WTC11 (cell line): Measurements from ENCODE around the gene PTGER1. TPM values are rescaled to one million over a fixed set of nuclear protein-coding genes. Genes with fewer than 3 reads are reported as not detected.

Source experiments
- ATF1 ChIP-seq: sonication (generic); formaldehyde crosslinking; IDR thresholded peaks from 2 replicates; pipeline ENCODE4 v1.8.1; 2023; ENCODE audit warnings: mild to moderate bottlenecking, moderate library complexity, missing genetic modification reagents
- E2F4 ChIP-seq: sonication (generic); formaldehyde crosslinking; IDR thresholded peaks from 2 replicates; pipeline ENCODE4 v1.8.1; 2022; ENCODE audit warnings: low read depth, mild to moderate bottlenecking, moderate library complexity, missing genetic modification reagents, borderline replicate concordance
- FOXJ3 ChIP-seq: sonication (generic); formaldehyde crosslinking; IDR thresholded peaks from 2 replicates; pipeline ENCODE4 v1.9.0; 2021; ENCODE audit warnings: missing genetic modification reagents, mild to moderate bottlenecking, borderline replicate concordance
- GABPB1 ChIP-seq: sonication (generic); formaldehyde crosslinking; IDR thresholded peaks from 2 replicates; pipeline ENCODE4 v1.8.1; 2023; ENCODE audit warnings: mild to moderate bottlenecking, missing genetic modification reagents
- GRHL2 ChIP-seq: fragments of 250-450 bp; sonication (Bioruptor Pico); IDR thresholded peaks from 2 replicates; pipeline ENCODE4 v1.8.0; 2022; ENCODE audit warnings: mild to moderate bottlenecking, moderate library complexity; ENCODE audit not compliant: insufficient replicate concordance, severe bottlenecking
- IRF1 ChIP-seq: sonication (generic); formaldehyde crosslinking; IDR thresholded peaks from 2 replicates; pipeline ENCODE4 v1.8.0; 2023; ENCODE audit warnings: missing genetic modification reagents
- JAZF1 ChIP-seq: fragments of 250-450 bp; sonication (Bioruptor Pico); IDR thresholded peaks from 2 replicates; pipeline ENCODE4 v1.9.0; 2021; ENCODE audit warnings: moderate library complexity, mild to moderate bottlenecking, inconsistent platforms
- MLX ChIP-seq: sonication (generic); formaldehyde crosslinking; IDR thresholded peaks from 2 replicates; pipeline ENCODE4 v1.8.1; 2023; ENCODE audit warnings: mild to moderate bottlenecking, missing genetic modification reagents, moderate library complexity
- MXD4 ChIP-seq: fragments of 250-450 bp; sonication (Bioruptor Pico); IDR thresholded peaks from 2 replicates; pipeline ENCODE4 v1.8.0; 2021; ENCODE audit warnings: mild to moderate bottlenecking, moderate library complexity, borderline replicate concordance
- NFATC4 ChIP-seq: fragments of 250-450 bp; sonication (Bioruptor Pico); IDR thresholded peaks from 2 replicates; pipeline ENCODE4 v1.9.0; 2021; ENCODE audit warnings: mild to moderate bottlenecking
- NR2C2 ChIP-seq: sonication (generic); formaldehyde crosslinking; IDR thresholded peaks from 2 replicates; pipeline ENCODE4 v1.8.0; 2022; ENCODE audit warnings: mild to moderate bottlenecking, missing genetic modification reagents
- OVOL2 ChIP-seq: fragments of 250-450 bp; sonication (Bioruptor Pico); IDR thresholded peaks from 2 replicates; pipeline ENCODE4 v1.9.0; 2021; ENCODE audit warnings: mild to moderate bottlenecking, borderline replicate concordance
- SMAD3 ChIP-seq: sonication (generic); formaldehyde crosslinking; IDR thresholded peaks from 2 replicates; pipeline ENCODE4 v1.8.0; 2022; ENCODE audit warnings: missing genetic modification reagents, mild to moderate bottlenecking, borderline replicate concordance
- ZBTB21 ChIP-seq: sonication (generic); formaldehyde crosslinking; IDR thresholded peaks from 2 replicates; pipeline ENCODE4 v1.8.1; 2023; ENCODE audit warnings: mild to moderate bottlenecking, missing genetic modification reagents, borderline replicate concordance
- ZMAT4 ChIP-seq: fragments of 250-450 bp; sonication (Bioruptor Pico); IDR thresholded peaks from 2 replicates; pipeline ENCODE4 v1.9.0; 2021; ENCODE audit warnings: mild to moderate bottlenecking
- ZNF219 ChIP-seq: sonication (generic); formaldehyde crosslinking; IDR thresholded peaks from 2 replicates; pipeline ENCODE4 v1.8.0; 2023; ENCODE audit warnings: missing genetic modification reagents, mild to moderate bottlenecking, borderline replicate concordance
- ZNF263 ChIP-seq: sonication (generic); formaldehyde crosslinking; IDR thresholded peaks from 2 replicates; pipeline ENCODE4 v1.8.1; 2022; ENCODE audit warnings: low read depth, mild to moderate bottlenecking, moderate library complexity, missing genetic modification reagents
- ZNF281 ChIP-seq: sonication (generic); formaldehyde crosslinking; IDR thresholded peaks from 2 replicates; pipeline ENCODE4 v1.8.0; 2023; ENCODE audit warnings: mild to moderate bottlenecking, missing genetic modification reagents
- ZNF396 ChIP-seq: fragments of 250-450 bp; sonication (Bioruptor Pico); IDR thresholded peaks from 2 replicates; pipeline ENCODE4 v1.8.0; 2021; ENCODE audit warnings: mild to moderate bottlenecking, moderate library complexity, borderline replicate concordance
- ZNF423 ChIP-seq: fragments of 250-450 bp; sonication (Bioruptor Pico); IDR thresholded peaks from 2 replicates; pipeline ENCODE4 v2.1.2; 2022; ENCODE audit warnings: mild to moderate bottlenecking, moderate library complexity
- ZNF425 ChIP-seq: fragments of 250-450 bp; sonication (Bioruptor Pico); conservative IDR thresholded peaks from 2 replicates; pipeline ENCODE4 v1.9.0; 2021; ENCODE audit warnings: mild to moderate bottlenecking
- total RNA-seq: library from RNA; stranded (reverse); gene quantifications from 3 replicates; pipeline ENCODE4 v1.2.3, GENCODE V29; 2021
- TF ChIP-seq, protein P1 (sequence below): sonication (generic); formaldehyde crosslinking; conservative IDR thresholded peaks from 2 replicates; pipeline ENCODE4 v1.8.1; 2022; ENCODE audit warnings: mild to moderate bottlenecking, missing genetic modification reagents
- TF ChIP-seq, protein P2 (sequence below): fragments of 250-450 bp; sonication (Bioruptor Pico); IDR thresholded peaks from 2 replicates; pipeline ENCODE4 v1.9.0; 2021; ENCODE audit warnings: moderate library complexity, mild to moderate bottlenecking, inconsistent platforms, borderline replicate concordance
- TF ChIP-seq, protein P3 (sequence below): sonication (generic); formaldehyde crosslinking; IDR thresholded peaks from 2 replicates; pipeline ENCODE4 v1.8.1; 2023; ENCODE audit warnings: mild to moderate bottlenecking, missing genetic modification reagents, borderline replicate concordance

The PTGER1 gene
- total RNA-seq, 1 experiment from 2014 or later, result 0.68 TPM

DNA sequence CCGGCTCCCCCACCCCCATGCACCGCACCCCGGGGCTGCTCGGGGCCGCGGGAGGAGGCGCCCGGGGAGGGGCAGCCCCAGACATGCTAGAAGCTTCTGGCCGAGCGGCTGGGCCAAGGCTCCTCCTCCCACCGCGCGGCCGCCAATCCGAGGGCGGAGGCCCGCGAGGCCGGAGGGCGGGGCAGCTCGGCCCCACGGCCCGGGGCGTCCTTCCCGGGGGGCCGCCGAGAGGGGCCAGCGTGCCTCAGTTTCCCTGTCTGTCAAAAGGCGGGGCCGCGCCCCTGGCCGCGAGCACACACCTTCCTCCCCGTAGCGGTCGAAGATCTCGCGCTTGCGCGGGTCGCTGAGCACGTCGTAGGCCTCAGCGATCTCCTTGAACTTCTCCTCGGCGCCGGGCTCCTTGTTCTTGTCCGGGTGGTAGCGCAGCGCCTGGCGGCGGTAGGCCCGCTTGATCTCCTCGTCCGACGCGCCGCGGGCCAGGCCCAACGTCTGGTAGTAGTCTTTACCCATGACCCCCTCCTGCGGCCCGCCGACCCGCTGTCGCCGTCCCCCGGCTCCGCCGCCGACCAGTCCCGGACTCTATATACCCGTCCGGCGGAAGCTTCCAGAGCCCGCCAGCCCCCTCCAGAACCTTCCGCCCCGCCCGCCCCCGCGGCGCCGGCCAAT, 42.8 kb upstream of the PTGER1 start, which contains the start of gene DNAJB1 (continued):
- TF ChIP-seq ZNF281 (CRISPR knock-in tag) (no peak), ZMAT4 (peak; percentile 32; the same call in 1 of the 2 replicates), FOXJ3 (CRISPR knock-in tag) (no peak), ZBTB21 (CRISPR knock-in tag) (no peak), MLX (CRISPR knock-in tag) (peak; percentile 86; the same call in 1 of the 2 replicates), ATF1 (CRISPR knock-in tag) (0 out of 2 replicates have a peak, but pooled peaks have one; percentile 43), SMAD3 (CRISPR knock-in tag) (no peak; the same call in 1 of the 2 replicates), OVOL2 (no peak), ZNF425 (CRISPR knock-in tag) (no peak), NFATC4 (CRISPR knock-in tag) (peak; percentile 72; the same call in 1 of the 2 replicates), GABPB1 (no peak), NR2C2 (no peak), IRF1 (CRISPR knock-in tag) (no peak), ZNF423 (CRISPR knock-in tag) (peak; percentile 95), E2F4 (CRISPR knock-in tag) (0 out of 2 replicates have a peak, but pooled peaks have one; percentile 12), JAZF1 (CRISPR knock-in tag) (no peak), MXD4 (no peak), ZNF263 (CRISPR knock-in tag) (no peak), ZNF219 (no peak), ZNF396 (CRISPR knock-in tag) (no peak), GRHL2 (CRISPR knock-in tag) (no peak)
- TF ChIP-seq, protein P1, sequence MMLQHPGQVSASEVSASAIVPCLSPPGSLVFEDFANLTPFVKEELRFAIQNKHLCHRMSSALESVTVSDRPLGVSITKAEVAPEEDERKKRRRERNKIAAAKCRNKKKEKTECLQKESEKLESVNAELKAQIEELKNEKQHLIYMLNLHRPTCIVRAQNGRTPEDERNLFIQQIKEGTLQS, result no peak
- TF ChIP-seq, protein P2, sequence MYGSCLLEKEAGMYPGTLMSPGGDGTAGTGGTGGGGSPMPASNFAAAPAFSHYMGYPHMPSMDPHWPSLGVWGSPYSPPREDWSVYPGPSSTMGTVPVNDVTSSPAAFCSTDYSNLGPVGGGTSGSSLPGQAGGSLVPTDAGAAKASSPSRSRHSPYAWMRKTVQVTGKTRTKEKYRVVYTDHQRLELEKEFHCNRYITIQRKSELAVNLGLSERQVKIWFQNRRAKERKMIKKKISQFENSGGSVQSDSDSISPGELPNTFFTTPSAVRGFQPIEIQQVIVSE, result no peak
- TF ChIP-seq, protein P3, sequence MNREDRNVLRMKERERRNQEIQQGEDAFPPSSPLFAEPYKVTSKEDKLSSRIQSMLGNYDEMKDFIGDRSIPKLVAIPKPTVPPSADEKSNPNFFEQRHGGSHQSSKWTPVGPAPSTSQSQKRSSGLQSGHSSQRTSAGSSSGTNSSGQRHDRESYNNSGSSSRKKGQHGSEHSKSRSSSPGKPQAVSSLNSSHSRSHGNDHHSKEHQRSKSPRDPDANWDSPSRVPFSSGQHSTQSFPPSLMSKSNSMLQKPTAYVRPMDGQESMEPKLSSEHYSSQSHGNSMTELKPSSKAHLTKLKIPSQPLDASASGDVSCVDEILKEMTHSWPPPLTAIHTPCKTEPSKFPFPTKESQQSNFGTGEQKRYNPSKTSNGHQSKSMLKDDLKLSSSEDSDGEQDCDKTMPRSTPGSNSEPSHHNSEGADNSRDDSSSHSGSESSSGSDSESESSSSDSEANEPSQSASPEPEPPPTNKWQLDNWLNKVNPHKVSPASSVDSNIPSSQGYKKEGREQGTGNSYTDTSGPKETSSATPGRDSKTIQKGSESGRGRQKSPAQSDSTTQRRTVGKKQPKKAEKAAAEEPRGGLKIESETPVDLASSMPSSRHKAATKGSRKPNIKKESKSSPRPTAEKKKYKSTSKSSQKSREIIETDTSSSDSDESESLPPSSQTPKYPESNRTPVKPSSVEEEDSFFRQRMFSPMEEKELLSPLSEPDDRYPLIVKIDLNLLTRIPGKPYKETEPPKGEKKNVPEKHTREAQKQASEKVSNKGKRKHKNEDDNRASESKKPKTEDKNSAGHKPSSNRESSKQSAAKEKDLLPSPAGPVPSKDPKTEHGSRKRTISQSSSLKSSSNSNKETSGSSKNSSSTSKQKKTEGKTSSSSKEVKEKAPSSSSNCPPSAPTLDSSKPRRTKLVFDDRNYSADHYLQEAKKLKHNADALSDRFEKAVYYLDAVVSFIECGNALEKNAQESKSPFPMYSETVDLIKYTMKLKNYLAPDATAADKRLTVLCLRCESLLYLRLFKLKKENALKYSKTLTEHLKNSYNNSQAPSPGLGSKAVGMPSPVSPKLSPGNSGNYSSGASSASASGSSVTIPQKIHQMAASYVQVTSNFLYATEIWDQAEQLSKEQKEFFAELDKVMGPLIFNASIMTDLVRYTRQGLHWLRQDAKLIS (CRISPR knock-in tag), result no peak
